H1 (cell line): ENCODE results near the gene DLG5. TPM values are rescaled to one million over a fixed set of nuclear protein-coding genes. Genes with fewer than 3 reads are reported as not detected.
A peak's percentile ranks its signal among the peaks of the same experiment; 100 is the strongest.

ENCODE experiments used
- CTCF ChIA-PET: fragments of 300-600 bp; sonication (Branson Sonifier 250); formaldehyde crosslinking; loops from one replicate; lab custom pipeline; 2021; ENCODE audit not compliant: partially characterized antibody; lab: Charles Lee
- POLR2A ChIA-PET: fragments of 300-600 bp; sonication (Branson Sonifier 250); formaldehyde crosslinking; loops from one replicate; lab custom pipeline; 2021; ENCODE audit warnings: inconsistent platforms; ENCODE audit not compliant: partially characterized antibody; lab: Charles Lee
- DNase-seq, 2 experiments: peaks; one replicate each; pipeline versions ENCODE4 v3.0.0 to v3.0.0-alpha.2; 2010 to 2022; ENCODE audit warnings: low spot score in 2 of 2, low read depth in 1 of 2, mixed read lengths in 1 of 2
- FAIRE-seq: peaks from 2 replicates; lab custom pipeline; 2011; peaks lifted over from hg19 to GRCh38; lab: Jason Lieb, UNC
- H2AFZ ChIP-seq: 2 replicates; pipeline ENCODE4 v1.8.1; 2012; ENCODE audit warnings: low read length, inconsistent platforms
- H2AK5ac ChIP-seq: 2 replicates; pipeline ENCODE4 v1.6.1; 2013; ENCODE audit warnings: low read depth, low read length
- H2BK120ac ChIP-seq: replicated peaks from 2 replicates; pipeline ENCODE3; 2013; ENCODE audit warnings: low read depth, low read length, inconsistent platforms
- H2BK12ac ChIP-seq: 2 replicates; pipeline ENCODE4 v1.6.1; 2013; ENCODE audit warnings: low read depth, low read length
- H2BK15ac ChIP-seq: 2 replicates; pipeline ENCODE4 v1.6.1; 2013; ENCODE audit warnings: low read length
- H2BK20ac ChIP-seq: 2 replicates; pipeline ENCODE4 v1.6.1; 2013; ENCODE audit warnings: low read length
- H2BK5ac ChIP-seq: 2 replicates; pipeline ENCODE4 v1.6.1; 2013; ENCODE audit warnings: low read depth, low read length
- H3K14ac ChIP-seq: 2 replicates; pipeline ENCODE4 v1.6.1; 2013; ENCODE audit warnings: inconsistent platforms; ENCODE audit not compliant: insufficient read length
- H3K18ac ChIP-seq: 2 replicates; pipeline ENCODE4 v1.6.1; 2013; ENCODE audit warnings: low read length; ENCODE audit errors: extremely low read depth
- H3K23ac ChIP-seq: 2 replicates; pipeline ENCODE4 v1.6.1; 2013; ENCODE audit warnings: inconsistent platforms; ENCODE audit not compliant: insufficient read length
- H3K23me2 ChIP-seq: 2 replicates; pipeline ENCODE4 v1.6.1; 2013; ENCODE audit warnings: low read depth, low read length
- H3K27ac ChIP-seq: 2 replicates; pipeline ENCODE4 v1.6.1; 2011; ENCODE audit warnings: low read depth, low read length, inconsistent platforms
- H3K27me3 ChIP-seq, 4 experiments: replicated peaks in 1 of 4; 1 replicate in 1 of 4; 2 replicates in 3 of 4; pipeline versions ENCODE4 v1.6.1 to v1.8.1; 2011 to 2013; ENCODE audit warnings: low read length in 3 of 4, mild to moderate bottlenecking in 3 of 4, inconsistent platforms in 2 of 4, mixed read lengths in 2 of 4, moderate library complexity in 1 of 4; ENCODE audit not compliant: control insufficient read depth in 3 of 4, insufficient read depth in 3 of 4; ENCODE audit errors: extremely low read depth in 1 of 4
- H3K36me3 ChIP-seq, 4 experiments: 2 replicates each; pipeline versions ENCODE4 v1.6.1 to v1.8.1; 2011 to 2013; ENCODE audit warnings: mild to moderate bottlenecking in 4 of 4, low read length in 3 of 4, moderate library complexity in 2 of 4, control low read depth in 1 of 4, inconsistent platforms in 1 of 4; ENCODE audit not compliant: insufficient read depth in 4 of 4, control insufficient read depth in 2 of 4
- H3K4ac ChIP-seq: replicated peaks from 2 replicates; pipeline ENCODE3; 2013; ENCODE audit warnings: low read length, low read depth, mixed read lengths, inconsistent platforms; ENCODE audit not compliant: insufficient read length
- H3K4me1 ChIP-seq, 4 experiments: replicated peaks in 1 of 4; 1 replicate in 1 of 4; 2 replicates in 3 of 4; pipeline versions ENCODE4 v1.6.1 to v1.8.1; 2011 to 2013; ENCODE audit warnings: low read length in 3 of 4, inconsistent platforms in 2 of 4, mixed read lengths in 1 of 4; ENCODE audit not compliant: insufficient read depth in 4 of 4, control insufficient read depth in 3 of 4
- H3K4me2 ChIP-seq, 2 experiments: 2 replicates each; pipeline versions ENCODE4 v1.6.1 to v1.8.1; 2011 to 2013; ENCODE audit warnings: low read depth in 2 of 2, low read length in 2 of 2, control low read depth in 1 of 2, inconsistent platforms in 1 of 2, mild to moderate bottlenecking in 1 of 2; ENCODE audit not compliant: insufficient read depth in 1 of 2
- H3K4me3 ChIP-seq, 4 experiments: fragments of 200-600, 300-600 bp in 1 of 4; sonication (generic), shearing (Covaris generic), sonication (Bioruptor Twin) in 1 of 4; 2 replicates each; pipeline versions ENCODE4 v1.5.1 to v1.8.1; 2011 to 2016; ENCODE audit warnings: low read length in 4 of 4, low read depth in 3 of 4, control low read depth in 2 of 4, inconsistent platforms in 2 of 4, mild to moderate bottlenecking in 2 of 4, mixed read lengths in 1 of 4, moderate library complexity in 1 of 4; ENCODE audit not compliant: insufficient read depth in 2 of 4; ENCODE audit errors: extremely low read depth in 1 of 4
- H3K56ac ChIP-seq: replicated peaks from 2 replicates; pipeline ENCODE3; 2013; ENCODE audit warnings: low read depth, mild to moderate bottlenecking, mixed read lengths, low read length, inconsistent platforms; ENCODE audit not compliant: insufficient read length
- H3K79me1 ChIP-seq: 2 replicates; pipeline ENCODE4 v1.6.1; 2013; ENCODE audit warnings: low read depth, low read length, control low read depth
- H3K79me2 ChIP-seq, 2 experiments: 2 replicates each; pipeline versions ENCODE4 v1.6.1 to v1.8.1; 2012 to 2013; ENCODE audit warnings: low read length in 2 of 2, mild to moderate bottlenecking in 2 of 2, inconsistent platforms in 1 of 2; ENCODE audit not compliant: insufficient read depth in 2 of 2, control insufficient read depth in 1 of 2
- H3K9ac ChIP-seq, 4 experiments: replicated peaks in 1 of 4; 1 replicate in 1 of 4; 2 replicates in 3 of 4; pipeline versions ENCODE4 v1.6.1 to v1.8.1; 2011 to 2013; ENCODE audit warnings: low read depth in 3 of 4, low read length in 3 of 4, control low read depth in 2 of 4, mild to moderate bottlenecking in 2 of 4, moderate library complexity in 2 of 4, inconsistent platforms in 1 of 4; ENCODE audit errors: extremely low read depth in 1 of 4
- H3K9me3 ChIP-seq, 2 experiments: 2 replicates each; pipeline versions ENCODE4 v1.6.1 to v1.8.1; 2012 to 2013; ENCODE audit warnings: mild to moderate bottlenecking in 2 of 2, moderate library complexity in 2 of 2, control low read depth in 1 of 2, inconsistent platforms in 1 of 2, low read depth in 1 of 2, low read length in 1 of 2, mixed read lengths in 1 of 2; ENCODE audit not compliant: insufficient read depth in 2 of 2
- H4K20me1 ChIP-seq, 2 experiments: replicated peaks in 1 of 2; 2 replicates each; pipeline versions ENCODE3 to v1.8.1; 2011 to 2013; ENCODE audit warnings: inconsistent platforms in 2 of 2, low read length in 2 of 2, mild to moderate bottlenecking in 1 of 2; ENCODE audit not compliant: insufficient read depth in 2 of 2, control insufficient read depth in 1 of 2
- H4K5ac ChIP-seq: 2 replicates; pipeline ENCODE4 v1.6.1; 2013; ENCODE audit warnings: low read length, low read depth, mixed read lengths, inconsistent platforms; ENCODE audit not compliant: insufficient read length
- H4K8ac ChIP-seq: 2 replicates; pipeline ENCODE4 v1.8.0; 2013; ENCODE audit warnings: mild to moderate bottlenecking, moderate library complexity, low read length, inconsistent platforms; ENCODE audit not compliant: insufficient read depth; ENCODE audit errors: extremely low read depth
- H4K91ac ChIP-seq: replicated peaks from 2 replicates; pipeline ENCODE3; 2013; ENCODE audit warnings: low read length, mixed read lengths, inconsistent platforms; ENCODE audit not compliant: insufficient read length
- BCL11A ChIP-seq, 2 experiments: IDR thresholded peaks; one replicate each; pipeline ENCODE4 v1.6.1; 2011; ENCODE audit warnings: low read depth in 2 of 2, low read length in 2 of 2, mild to moderate bottlenecking in 2 of 2
- CHD1 ChIP-seq: IDR thresholded peaks from 2 replicates; pipeline ENCODE4 v1.6.1; 2012; ENCODE audit warnings: low read depth, low read length, improper control_type of control experiment
- EGR1 ChIP-seq: IDR thresholded peaks from 2 replicates; pipeline ENCODE4 v1.6.1; 2011; ENCODE audit warnings: low read depth, low read length, borderline replicate concordance
- EZH2 ChIP-seq: fragments of 200-600 bp; sonication (generic); IDR thresholded peaks from 2 replicates; pipeline ENCODE4 v1.7.1; 2012; ENCODE audit warnings: low read depth, mild to moderate bottlenecking, moderate library complexity, low read length, inconsistent platforms; ENCODE audit not compliant: severe bottlenecking
- GABPA ChIP-seq: IDR thresholded peaks from 2 replicates; pipeline ENCODE4 v1.6.1; 2011; ENCODE audit warnings: mild to moderate bottlenecking, low read length, moderate library complexity, borderline replicate concordance; ENCODE audit not compliant: insufficient read depth
- KDM4A ChIP-seq: IDR thresholded peaks from one replicate; pipeline ENCODE4 v1.7.1; 2012; ENCODE audit warnings: low read depth, mild to moderate bottlenecking, moderate library complexity, low read length, inconsistent platforms; ENCODE audit not compliant: severe bottlenecking
- NRF1 ChIP-seq: IDR thresholded peaks from 2 replicates; pipeline ENCODE4 v1.6.1; 2011; ENCODE audit warnings: mild to moderate bottlenecking, low read depth, low read length, improper control_type of control experiment
- POU5F1 ChIP-seq: IDR thresholded peaks from 2 replicates; pipeline ENCODE4 v1.6.1; 2011; ENCODE audit warnings: low read depth, mild to moderate bottlenecking, low read length, moderate library complexity
- RAD21 ChIP-seq, 2 experiments: IDR thresholded peaks in 1 of 2; conservative IDR thresholded peaks in 1 of 2; 2 replicates each; pipeline ENCODE4 v1.6.1; 2011; ENCODE audit warnings: low read depth in 2 of 2, low read length in 2 of 2, improper control_type of control experiment in 1 of 2, inconsistent platforms in 1 of 2, mild to moderate bottlenecking in 1 of 2, moderate library complexity in 1 of 2
- RFX5 ChIP-seq: IDR thresholded peaks from 2 replicates; pipeline ENCODE4 v1.6.1; 2011; ENCODE audit warnings: low read depth, low read length, improper control_type of control experiment, borderline replicate concordance
- TEAD4 ChIP-seq: IDR thresholded peaks from 2 replicates; pipeline ENCODE4 v1.6.1; 2012; ENCODE audit warnings: low read depth, low read length, inconsistent platforms, mixed read lengths
- WGBS, 2 experiments: shearing (Covaris generic) in 1 of 2; methylation state at CpG; one replicate each; pipeline versions ENCODE4 v1.1.6 to v1.1.7; 2013 to 2015; ENCODE audit warnings: low lambda C conversion rate in 2 of 2, mixed read lengths in 2 of 2, inconsistent platforms in 1 of 2, low coverage in 1 of 2, missing lambda C conversion rate in 1 of 2; ENCODE audit not compliant: insufficient replicate concordance in 2 of 2, insufficient coverage in 1 of 2, insufficient read length in 1 of 2; ENCODE audit errors: extremely low coverage in 1 of 2, missing lambda C conversion rate in 1 of 2; 5-methylcytosine and 5-hydroxymethylcytosine counted together
- polyA plus RNA-seq, 7 experiments: library from polyadenylated mRNA; depleted of rRNA in 3 of 7; stranded (reverse) in 5 of 7; unstranded in 2 of 7; fragments of >200 nt in 5 of 7; fragments of 200-250 nt in 2 of 7; gene quantifications; 1 replicate in 5 of 7; 2 replicates in 1 of 7; 4 replicates in 1 of 7; pipeline versions ENCODE4 v1.2.1 to v1.2.3, GENCODE V29; 2011 to 2013; ENCODE audit warnings: missing spikeins in 2 of 7, mixed read lengths in 2 of 7
- total RNA-seq: library from RNA; stranded (reverse); fragmentation: NEBNext Ultra II Directional; extraction: Animal tissue kit (Norgen Biotek cat#: 25700); gene quantifications from 2 replicates; pipeline ENCODE4 v1.2.1, GENCODE V29; 2021

DLG5 gene
- total and polyA plus RNA-seq, 2 of the 8 experiments (the other 6 are each of a cell fraction or from before 2014, with no cell fraction given), result 15.6 to 71.4 TPM

GRCh38 chr10:77898323-77899079 lies 28.1 kb downstream of the DLG5 start:
- H3K18ac ChIP-seq, result peak overlapping the region; percentile 62
- no peak overlapping the region for H3K27ac ChIP-seq
- peak overlapping the region; percentile 61; the same call in 1 of the 2 replicates for H2BK15ac ChIP-seq
- H4K91ac ChIP-seq, result peak overlapping the region; percentile 70
- no peaks in the 10 kb centered on the region for H3K9me3 ChIP-seq
- POLR2A ChIA-PET, result no interaction called here
- no peak for FAIRE-seq
- H3K4me3 ChIP-seq, result no peak overlapping the region
- peak overlapping the region; percentile 45; the same call in 1 of the 2 replicates for H2BK12ac ChIP-seq
- peak overlapping the region; percentile 95 for H2BK5ac ChIP-seq
- H2AK5ac ChIP-seq, result no peak overlapping the region; the same call in 1 of the 2 replicates
- H3K27me3 ChIP-seq, result no peaks in the 10 kb centered on the region
- peak overlapping the region; percentile 16; the same call in 1 of the 2 replicates for H2BK20ac ChIP-seq
- no peak overlapping the region for H2BK120ac ChIP-seq
- CTCF ChIA-PET, result interaction anchor here (0.7 to 4.6 kb wide), 11 partner anchors 8 to 131 kb away, joined by 3 to 43 read pairs (median 4); no protein-coding TSS in a partner anchor
- H3K4me2 ChIP-seq, result no peak overlapping the region
- H3K4ac ChIP-seq, result no peak overlapping the region
- no peaks in the 10 kb centered on the region for H3K23me2 ChIP-seq
- WGBS, 2 experiments, result 83% methylated on average over 19 of the region's 19 CpGs; no CpG with 5 or more reads in 1 of the 2 experiments
- H3K56ac ChIP-seq, result no peak overlapping the region
- H3K79me1 ChIP-seq, result peaks cover 12% of the 10 kb centered on the region
- H3K23ac ChIP-seq, result no peak overlapping the region
- peaks cover 0 to 17% (median 10%) of the 10 kb centered on the region in 4 experiments; a peak in 5 of 7 replicates for H3K4me1 ChIP-seq
- no peak overlapping the region for H3K14ac ChIP-seq
- H3K36me3 ChIP-seq, result no peaks in the 10 kb centered on the region
- H2AFZ ChIP-seq, result no peak overlapping the region
- H4K20me1 ChIP-seq, result peaks cover 2 to 5% of the 10 kb centered on the region in 2 experiments
- H4K8ac ChIP-seq, result 0 out of 2 replicates have a peak overlapping the region, but pooled peaks have one; percentile 81
- DNase-seq, result no peak
- peaks cover 0 to 69% of the 10 kb centered on the region in 2 experiments; a peak in 2 of 4 replicates for H3K79me2 ChIP-seq
- H4K5ac ChIP-seq, result no peak overlapping the region
- H3K9ac ChIP-seq, result no peak overlapping the region
- TF ChIP-seq CHD1 (no peak), RAD21 (IDR thresholded peaks at IDR 0.05 in 1 of 2, conservative IDR thresholded peaks at IDR 0.05 in 1 of 2; ENCODE audit: low read depth in 2 of 2, low read length in 2 of 2) (no peak), KDM4A (no peak), EZH2 (no peak), EGR1 (no peak), RFX5 (no peak), POU5F1 (no peak), TEAD4 (no peak), BCL11A (IDR thresholded peaks at IDR 0.05; ENCODE audit: low read depth in 2 of 2, low read length in 2 of 2) (no peak), NRF1 (no peak), GABPA (no peak)
